Gastroesophageal sphincter (tissue), 3 donors: Measurements from ENCODE around the gene CLASRP.

Source experiments
- POLR2A ChIP-seq, 2 donors: fragments of 450-650 bp; IDR thresholded peaks; one replicate each; pipeline ENCODE4 v1.6.1; 2017; ENCODE audit warnings: antibody characterized with exemption in 2 of 2, mild to moderate bottlenecking in 2 of 2, moderate library complexity in 1 of 2
- TF ChIP-seq, protein P1 (sequence below), 4 experiments: fragments of 200-600 bp in 2 of 4; fragments of 450-650 bp in 2 of 4; sonication (generic) in 1 of 4; IDR thresholded peaks; one replicate each; pipeline ENCODE4 v1.5.1; 2017 to 2019; ENCODE audit warnings: antibody characterized with exemption in 4 of 4, mild to moderate bottlenecking in 2 of 4, moderate library complexity in 2 of 4

DNA sequence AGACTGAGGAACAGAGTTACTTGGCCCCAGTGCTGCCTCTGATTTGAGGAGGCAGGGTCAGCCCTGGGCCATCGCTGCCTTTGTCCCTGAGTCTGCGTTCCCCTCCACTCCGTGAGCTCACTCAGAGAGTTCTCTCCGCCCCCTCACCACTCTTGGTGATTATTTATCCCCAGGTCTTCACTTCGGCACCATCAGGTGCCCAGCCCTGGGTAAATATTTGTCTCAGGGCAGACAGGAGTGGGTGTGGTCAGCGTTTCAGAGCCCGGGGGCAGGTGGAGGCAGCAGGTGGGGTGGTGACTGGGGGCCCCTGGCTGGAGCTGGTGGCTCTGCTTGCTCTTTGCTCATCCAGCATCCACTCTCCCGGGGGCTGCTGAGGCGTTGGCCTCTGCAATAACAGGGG, 74.8 kb downstream of the CLASRP start:
- TF ChIP-seq, protein P1, sequence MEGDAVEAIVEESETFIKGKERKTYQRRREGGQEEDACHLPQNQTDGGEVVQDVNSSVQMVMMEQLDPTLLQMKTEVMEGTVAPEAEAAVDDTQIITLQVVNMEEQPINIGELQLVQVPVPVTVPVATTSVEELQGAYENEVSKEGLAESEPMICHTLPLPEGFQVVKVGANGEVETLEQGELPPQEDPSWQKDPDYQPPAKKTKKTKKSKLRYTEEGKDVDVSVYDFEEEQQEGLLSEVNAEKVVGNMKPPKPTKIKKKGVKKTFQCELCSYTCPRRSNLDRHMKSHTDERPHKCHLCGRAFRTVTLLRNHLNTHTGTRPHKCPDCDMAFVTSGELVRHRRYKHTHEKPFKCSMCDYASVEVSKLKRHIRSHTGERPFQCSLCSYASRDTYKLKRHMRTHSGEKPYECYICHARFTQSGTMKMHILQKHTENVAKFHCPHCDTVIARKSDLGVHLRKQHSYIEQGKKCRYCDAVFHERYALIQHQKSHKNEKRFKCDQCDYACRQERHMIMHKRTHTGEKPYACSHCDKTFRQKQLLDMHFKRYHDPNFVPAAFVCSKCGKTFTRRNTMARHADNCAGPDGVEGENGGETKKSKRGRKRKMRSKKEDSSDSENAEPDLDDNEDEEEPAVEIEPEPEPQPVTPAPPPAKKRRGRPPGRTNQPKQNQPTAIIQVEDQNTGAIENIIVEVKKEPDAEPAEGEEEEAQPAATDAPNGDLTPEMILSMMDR (IDR thresholded peaks at IDR 0.05) = no peak
- TF ChIP-seq POLR2A (IDR thresholded peaks at IDR 0.05) = no peak
